ENCODE data around the gene SLC25A15. TPM values are rescaled to one million over a fixed set of nuclear protein-coding genes. Genes with fewer than 3 reads are reported as not detected.

The SLC25A15 gene
- total RNA-seq, 1 experiment from 2014 or later, result 20.2 TPM

GRCh38 chr13:40758811-40759210, 30.6 kb upstream of the SLC25A15 start (continued):
- TF ChIP-seq E2F1 (CRISPR knock-in tag; IDR thresholded peaks at IDR 0.05) (no peak), ZSCAN18 (CRISPR knock-in tag; IDR thresholded peaks at IDR 0.05) (no peak), TCF7 (CRISPR knock-in tag; IDR thresholded peaks at IDR 0.05; ENCODE audit: low read depth) (no peak), USF1 (CRISPR knock-in tag; IDR thresholded peaks at IDR 0.05) (no peak), STAT6 (CRISPR knock-in tag; conservative IDR thresholded peaks at IDR 0.05; ENCODE audit: low read depth) (no peak), ARID4B (CRISPR knock-in tag; IDR thresholded peaks at IDR 0.05; ENCODE audit: borderline replicate concordance) (no peak)

- POLR2A ChIA-PET, result no interaction called here
- Mint-ChIP-seq H3K27me3 (ENCODE audit: low read depth) (no peaks in the 10 kb centered on the region), H3K9me3 (no peaks in the 10 kb centered on the region), H3K4me1 (no peaks in the 10 kb centered on the region), H3K4me3 (no peak overlapping the region), H3K36me3 (peaks cover 21% of the 10 kb centered on the region), H3K27ac (no peak overlapping the region)
- CTCF ChIA-PET, result interaction anchor here (1.2 kb wide), 1 partner anchor 15 kb away, joined by 4 read pairs; no protein-coding TSS in a partner anchor
- ATAC-seq (no peak), DNase-seq (ENCODE audit: low spot score) (no peak)
- no peak for TF ChIP-seq ZMAT4 (CRISPR knock-in tag; IDR thresholded peaks at IDR 0.05)
- no peak for TF ChIP-seq FOXJ3 (CRISPR knock-in tag; IDR thresholded peaks at IDR 0.05; ENCODE audit: borderline replicate concordance)
- no peak for TF ChIP-seq MYBL2 (CRISPR knock-in tag; IDR thresholded peaks at IDR 0.05)
- no peak for TF ChIP-seq USF1 (CRISPR knock-in tag; IDR thresholded peaks at IDR 0.05)
- no peak for TF ChIP-seq ATF2 (CRISPR knock-in tag; IDR thresholded peaks at IDR 0.05; ENCODE audit: borderline replicate concordance, low read depth)
- TF ChIP-seq FOXP1 (CRISPR knock-in tag; IDR thresholded peaks at IDR 0.05; ENCODE audit: borderline replicate concordance), result no peak
- TF ChIP-seq SOX15 (CRISPR knock-in tag; IDR thresholded peaks at IDR 0.05), result no peak
- no peak for TF ChIP-seq TEAD1 (CRISPR knock-in tag; IDR thresholded peaks at IDR 0.05)
- TF ChIP-seq MXD4 (CRISPR knock-in tag; IDR thresholded peaks at IDR 0.05; ENCODE audit: borderline replicate concordance), result no peak
- TF ChIP-seq FOXK1 (CRISPR knock-in tag; IDR thresholded peaks at IDR 0.05), result no peak
- no peak for TF ChIP-seq SMAD3 (CRISPR knock-in tag; IDR thresholded peaks at IDR 0.05; ENCODE audit: borderline replicate concordance)
- TF ChIP-seq ZNF281 (CRISPR knock-in tag; IDR thresholded peaks at IDR 0.05), result no peak
- no peak for TF ChIP-seq ATF3 (CRISPR knock-in tag; conservative IDR thresholded peaks at IDR 0.05)
These were observed 26.6 kb upstream of the SLC25A15 start for GRCh38 chr13:40762849-40763248.

All from WTC11 (cell line).